ENCODE data around the gene NELL1.

Gene NELL1

GRCh38 chr11:21346361-21346760 is 677.0 kb downstream of the NELL1 start:
- no peak for DNase-seq (ENCODE audit: low spot score)

- no peak for DNase-seq (ENCODE audit: low spot score)
These were observed 681.2 kb downstream of the NELL1 start for GRCh38 chr11:21350613-21351012.

- no peak for DNase-seq (ENCODE audit: low spot score)
These were observed 684.0 kb downstream of the NELL1 start for GRCh38 chr11:21353425-21353824.

- DNase-seq (ENCODE audit: low spot score): no peak
These were observed 695.7 kb downstream of the NELL1 start for GRCh38 chr11:21364866-21365624.

GRCh38 chr11:21369947-21370346 is 700.6 kb downstream of the NELL1 start:
- DNase-seq (ENCODE audit: low spot score): no peak

GRCh38 chr11:21371044-21371443 is 701.7 kb downstream of the NELL1 start:
- no peak for DNase-seq (ENCODE audit: low spot score)

GRCh38 chr11:21372672-21373071 is 703.3 kb downstream of the NELL1 start:
- DNase-seq (ENCODE audit: low spot score): no peak

- no peak for DNase-seq (ENCODE audit: low spot score)
These were observed 705.0 kb downstream of the NELL1 start for GRCh38 chr11:21374376-21374775.

GRCh38 chr11:21385669-21386440 is 716.5 kb downstream of the NELL1 start:
- DNase-seq (ENCODE audit: low spot score): no peak

- no peak for DNase-seq (ENCODE audit: low spot score)
These were observed 721.0 kb downstream of the NELL1 start for GRCh38 chr11:21390430-21390829.

GRCh38 chr11:21396342-21397008 is 727.1 kb downstream of the NELL1 start:
- no peak for DNase-seq (ENCODE audit: low spot score)

GRCh38 chr11:21398195-21398594 is 728.8 kb downstream of the NELL1 start:
- DNase-seq (ENCODE audit: low spot score): no peak

- no peak for DNase-seq (ENCODE audit: low spot score)
These were observed 732.1 kb downstream of the NELL1 start for GRCh38 chr11:21401496-21401895.

GRCh38 chr11:21402274-21402673 is 732.9 kb downstream of the NELL1 start:
- no peak for DNase-seq (ENCODE audit: low spot score)

- no peak for DNase-seq (ENCODE audit: low spot score)
These were observed 733.7 kb downstream of the NELL1 start for GRCh38 chr11:21403069-21403468.

GRCh38 chr11:21405422-21405821 is 736.0 kb downstream of the NELL1 start:
- no peak for DNase-seq (ENCODE audit: low spot score)

GRCh38 chr11:21410513-21410912 is 741.1 kb downstream of the NELL1 start:
- DNase-seq (ENCODE audit: low spot score): no peak

GRCh38 chr11:21411104-21411503 is 741.7 kb downstream of the NELL1 start:
- no peak for DNase-seq (ENCODE audit: low spot score)

- DNase-seq (ENCODE audit: low spot score): no peak
These were observed 742.2 kb downstream of the NELL1 start for GRCh38 chr11:21411597-21411996.

- no peak for DNase-seq (ENCODE audit: low spot score)
These were observed 743.4 kb downstream of the NELL1 start for GRCh38 chr11:21412652-21413383.

- DNase-seq (ENCODE audit: low spot score): no peak
These were observed 745.6 kb downstream of the NELL1 start for GRCh38 chr11:21414953-21415352.

- no peak for DNase-seq (ENCODE audit: low spot score)
These were observed 746.2 kb downstream of the NELL1 start for GRCh38 chr11:21415606-21416005.
